ENCODE measurements around the gene CST3. TPM values are rescaled to one million over a fixed set of nuclear protein-coding genes. Genes with fewer than 3 reads are reported as not detected.
"Not testable (repeated sequence)": the region's sequence is repeated elsewhere in the genome, so short reads cannot be mapped to it uniquely, and the experiment has no call there.

The CST3 gene
- polyA plus RNA-seq (52.4 and 54.6 TPM in 2 replicates), polyA minus RNA-seq (15.3 and 17.9 TPM in 2 replicates)

GRCh38 chr20:23637282-23638221, at the start of gene CST3:
Gene CST3 (minus strand): TSS chr20:23637955. CDS start chr20:23637862, 93 bp downstream.
- no peaks in the 10 kb centered on the region for H4K20me1 ChIP-seq (ENCODE audit: insufficient read depth)
- peak within 1 kb of the TSS; percentile 82 for H3K4me3 ChIP-seq (ENCODE audit: low read length)
- peak within 1 kb of the TSS; percentile 72 for H3K9ac ChIP-seq (ENCODE audit: low read length)
- no peaks in the 10 kb centered on the region for H3F3A ChIP-seq (ENCODE audit: insufficient read depth, low read length, poor library complexity, severe bottlenecking)
- H3K36me3 ChIP-seq (ENCODE audit: insufficient read depth, low read length), result no peaks in the 10 kb centered on the region
- no peak within 1 kb of the TSS for H3K27ac ChIP-seq (ENCODE audit: low read length)
- peaks cover 4% of the 10 kb centered on the region for H3K27me3 ChIP-seq (ENCODE audit: insufficient read depth, low read depth, low read length)
- H3K79me2 ChIP-seq (replicated peaks; ENCODE audit: insufficient read depth, low read length), result no peaks in the 10 kb centered on the region
- peak within 1 kb of the TSS; percentile 33 for H3K4me2 ChIP-seq (ENCODE audit: low read length)
- H3K9me2 ChIP-seq (ENCODE audit: insufficient read depth, low read length), result no peaks in the 10 kb centered on the region
- TF ChIP-seq CTCF (IDR thresholded peaks at IDR 0.05; ENCODE audit: poor library complexity, severe bottlenecking), result no peak
- no peak for TF ChIP-seq SMC3 (conservative IDR thresholded peaks at IDR 0.05; ENCODE audit: poor library complexity)
- TF ChIP-seq REST (IDR thresholded peaks at IDR 0.05; ENCODE audit: borderline replicate concordance), result no peak
- no peak for TF ChIP-seq EP300 (conservative IDR thresholded peaks at IDR 0.05; ENCODE audit: poor library complexity, severe bottlenecking)
- peak; percentile 36 for TF ChIP-seq POLR2AphosphoS5 (IDR thresholded peaks at IDR 0.05)
- TF ChIP-seq TAF1 (IDR thresholded peaks at IDR 0.05; ENCODE audit: low read depth), result peak; percentile 53
- no peak for TF ChIP-seq RAD21 (conservative IDR thresholded peaks at IDR 0.05)
- peak; percentile 42 for TF ChIP-seq MXI1 (conservative IDR thresholded peaks at IDR 0.05; ENCODE audit: poor library complexity, severe bottlenecking)
- TF ChIP-seq EZH2 (IDR thresholded peaks at IDR 0.05; ENCODE audit: borderline replicate concordance, insufficient read depth, low read length, poor library complexity, severe bottlenecking), result no peak
- peak within 1 kb of the TSS; percentile 56 for H2AFZ ChIP-seq (ENCODE audit: low read depth, low read length)
- no peaks in the 10 kb centered on the region for H3K9me3 ChIP-seq (ENCODE audit: low read length)

GRCh38 chr20:23686046-23686750, 48.4 kb upstream of the CST3 start:
- Histone ChIP-seq H2AFZ (ENCODE audit: low read depth, low read length) (no peak overlapping the region), H3K27me3 (ENCODE audit: insufficient read depth, low read depth, low read length) (no peaks in the 10 kb centered on the region), H3K79me2 (replicated peaks; ENCODE audit: insufficient read depth, low read length) (no peaks in the 10 kb centered on the region), H3F3A (ENCODE audit: insufficient read depth, low read length, poor library complexity, severe bottlenecking) (no peaks in the 10 kb centered on the region), H3K9me2 (ENCODE audit: insufficient read depth, low read length) (no peaks in the 10 kb centered on the region), H3K9ac (ENCODE audit: low read length) (no peak overlapping the region), H4K20me1 (ENCODE audit: insufficient read depth) (no peaks in the 10 kb centered on the region), H3K36me3 (ENCODE audit: insufficient read depth, low read length) (no peaks in the 10 kb centered on the region), H3K27ac (ENCODE audit: low read length) (no peak overlapping the region), H3K4me2 (ENCODE audit: low read length) (no peak overlapping the region), H3K9me3 (ENCODE audit: low read length) (no peaks in the 10 kb centered on the region), H3K4me3 (ENCODE audit: low read length) (no peak overlapping the region)
- TF ChIP-seq POLR2AphosphoS5 (IDR thresholded peaks at IDR 0.05) (no peak), TAF1 (IDR thresholded peaks at IDR 0.05; ENCODE audit: low read depth) (no peak), EP300 (conservative IDR thresholded peaks at IDR 0.05; ENCODE audit: poor library complexity, severe bottlenecking) (no peak), RAD21 (conservative IDR thresholded peaks at IDR 0.05) (no peak), MXI1 (conservative IDR thresholded peaks at IDR 0.05; ENCODE audit: poor library complexity, severe bottlenecking) (no peak), CTCF (IDR thresholded peaks at IDR 0.05; ENCODE audit: poor library complexity, severe bottlenecking) (no peak)

- not testable (repeated sequence) for H3K9me3 ChIP-seq (ENCODE audit: low read length)
Measured at GRCh38 chr20:23685529-23685896, 47.8 kb upstream of the CST3 start.

More at GRCh38 chr20:23685529-23685896, 47.8 kb upstream of the CST3 start:
- not testable (repeated sequence) for H3F3A ChIP-seq (ENCODE audit: insufficient read depth, low read length, poor library complexity, severe bottlenecking); H2AFZ ChIP-seq (ENCODE audit: low read depth, low read length); H3K4me2 ChIP-seq (ENCODE audit: low read length); H3K27me3 ChIP-seq (ENCODE audit: insufficient read depth, low read depth, low read length); H3K9me2 ChIP-seq (ENCODE audit: insufficient read depth, low read length); H3K9ac ChIP-seq (ENCODE audit: low read length); H3K27ac ChIP-seq (ENCODE audit: low read length); H3K79me2 ChIP-seq (replicated peaks; ENCODE audit: insufficient read depth, low read length); H3K4me3 ChIP-seq (ENCODE audit: low read length); H4K20me1 ChIP-seq (ENCODE audit: insufficient read depth); H3K36me3 ChIP-seq (ENCODE audit: insufficient read depth, low read length)
